ENCODE data around the gene ZNF850.

Gene ZNF850

GRCh38 chr19:36687214-36688056, 85.2 kb downstream of the ZNF850 start, which contains the start of gene ZNF567 (continued):
- no peak; the same call in none of the 2 replicates for TF ChIP-seq ZNF639 (tag by site-specific recombination; IDR thresholded peaks at IDR 0.05)
- peak; percentile 69; the same call in 1 of the 2 replicates for TF ChIP-seq ZNF658 (tag by site-specific recombination; IDR thresholded peaks at IDR 0.05)
- peak; percentile 56 for TF ChIP-seq ZNF449 (tag by site-specific recombination; IDR thresholded peaks at IDR 0.05)
- TF ChIP-seq ZNF791 (tag by site-specific recombination; IDR thresholded peaks at IDR 0.05), result peak; percentile 60
- peak; percentile 46 for TF ChIP-seq WT1 (tag by site-specific recombination; IDR thresholded peaks at IDR 0.05)
- TF ChIP-seq ZNF701 (tag by site-specific recombination; IDR thresholded peaks at IDR 0.05), result no peak
- TF ChIP-seq ZNF391 (tag by site-specific recombination; IDR thresholded peaks at IDR 0.05; ENCODE audit: borderline replicate concordance, low read depth), result peak; percentile 82; the same call in 1 of the 2 replicates
- no peak; the same call in none of the 2 replicates for TF ChIP-seq ZNF335 (tag by site-specific recombination; conservative IDR thresholded peaks at IDR 0.05)
- TF ChIP-seq BCL11B (tag by site-specific recombination; IDR thresholded peaks at IDR 0.05; ENCODE audit: low read depth), result no peak
- TF ChIP-seq ZNF146 (tag by site-specific recombination; IDR thresholded peaks at IDR 0.05), result peak; percentile 44; the same call in 1 of the 2 replicates
- no peak for TF ChIP-seq ZNF114 (tag by site-specific recombination; IDR thresholded peaks at IDR 0.05)
- peak; percentile 82 for TF ChIP-seq ZBTB10 (tag by site-specific recombination; IDR thresholded peaks at IDR 0.05)
- peak; percentile 23; the same call in 1 of the 2 replicates for TF ChIP-seq ZNF133 (tag by site-specific recombination; IDR thresholded peaks at IDR 0.05)
- TF ChIP-seq ELK4 (IDR thresholded peaks at IDR 0.05; ENCODE audit: borderline replicate concordance, low read depth, low read length), result no peak
- TF ChIP-seq ZNF423 (tag by site-specific recombination; IDR thresholded peaks at IDR 0.05), result peak; percentile 72; the same call in 1 of the 2 replicates
- TF ChIP-seq ZSCAN30 (tag by site-specific recombination; IDR thresholded peaks at IDR 0.05), result peak; percentile 33; the same call in 1 of the 2 replicates
- TF ChIP-seq ZNF580 (tag by site-specific recombination; IDR thresholded peaks at IDR 0.05), result peak; percentile 62; the same call in 1 of the 2 replicates
- peak; percentile 98 for TF ChIP-seq ZBTB20 (tag by site-specific recombination; IDR thresholded peaks at IDR 0.05)
- TF ChIP-seq ZNF24 (tag by site-specific recombination; IDR thresholded peaks at IDR 0.05), result no peak; the same call in 1 of the 2 replicates
- TF ChIP-seq ZNF585B (tag by site-specific recombination; IDR thresholded peaks at IDR 0.05), result no peak; the same call in 1 of the 2 replicates
- peak; percentile 81 for TF ChIP-seq ZNF664 (tag by site-specific recombination; IDR thresholded peaks at IDR 0.05)
- no peak for TF ChIP-seq ZNF560 (tag by site-specific recombination; IDR thresholded peaks at IDR 0.05; ENCODE audit: borderline replicate concordance)
- TF ChIP-seq ZNF670 (tag by site-specific recombination; IDR thresholded peaks at IDR 0.05; ENCODE audit: low read depth), result no peak
- peak; percentile 51; the same call in 1 of the 2 replicates for TF ChIP-seq PRDM4 (tag by site-specific recombination; IDR thresholded peaks at IDR 0.05)
- TF ChIP-seq ZBTB49 (tag by site-specific recombination; IDR thresholded peaks at IDR 0.05; ENCODE audit: low read depth), result no peak
- no peak for TF ChIP-seq HOXA7 (CRISPR knock-in tag; IDR thresholded peaks at IDR 0.05; ENCODE audit: borderline replicate concordance)
- TF ChIP-seq ZFP37 (tag by site-specific recombination; IDR thresholded peaks at IDR 0.05), result peak; percentile 81

Measured in HEK293 (cell line).